Astrocyte of the spinal cord (primary cell): ENCODE data around the gene SPATA20.

Source experiments
- DNase-seq: peaks from one replicate; pipeline ENCODE4 v3.0.0; 2011; ENCODE audit warnings: low read depth, low spot score
- H3K4me3 ChIP-seq: 2 replicates; pipeline ENCODE4 v1.5.1; 2011; ENCODE audit warnings: low read depth, mild to moderate bottlenecking, low read length, moderate library complexity
- in situ Hi-C: cut with HindIII; loops from 2 replicates; pipeline ENCODE4 v1.10.0; 2017; ENCODE audit warnings: low sequenced_read_pairs
- TF ChIP-seq, protein P1 (sequence below): IDR thresholded peaks from 2 replicates; pipeline ENCODE4 v1.5.1; 2012; ENCODE audit warnings: low read depth, mild to moderate bottlenecking, low read length, inconsistent platforms

Gene SPATA20

GRCh38 chr17:50514388-50514787 lies 32.6 kb upstream of the SPATA20 start:
- DNase-seq = no peak
- in situ Hi-C loops = no loop called here
- no peak overlapping the region for H3K4me3 ChIP-seq
- TF ChIP-seq, protein P1, sequence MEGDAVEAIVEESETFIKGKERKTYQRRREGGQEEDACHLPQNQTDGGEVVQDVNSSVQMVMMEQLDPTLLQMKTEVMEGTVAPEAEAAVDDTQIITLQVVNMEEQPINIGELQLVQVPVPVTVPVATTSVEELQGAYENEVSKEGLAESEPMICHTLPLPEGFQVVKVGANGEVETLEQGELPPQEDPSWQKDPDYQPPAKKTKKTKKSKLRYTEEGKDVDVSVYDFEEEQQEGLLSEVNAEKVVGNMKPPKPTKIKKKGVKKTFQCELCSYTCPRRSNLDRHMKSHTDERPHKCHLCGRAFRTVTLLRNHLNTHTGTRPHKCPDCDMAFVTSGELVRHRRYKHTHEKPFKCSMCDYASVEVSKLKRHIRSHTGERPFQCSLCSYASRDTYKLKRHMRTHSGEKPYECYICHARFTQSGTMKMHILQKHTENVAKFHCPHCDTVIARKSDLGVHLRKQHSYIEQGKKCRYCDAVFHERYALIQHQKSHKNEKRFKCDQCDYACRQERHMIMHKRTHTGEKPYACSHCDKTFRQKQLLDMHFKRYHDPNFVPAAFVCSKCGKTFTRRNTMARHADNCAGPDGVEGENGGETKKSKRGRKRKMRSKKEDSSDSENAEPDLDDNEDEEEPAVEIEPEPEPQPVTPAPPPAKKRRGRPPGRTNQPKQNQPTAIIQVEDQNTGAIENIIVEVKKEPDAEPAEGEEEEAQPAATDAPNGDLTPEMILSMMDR = no peak

- peak; percentile 29 for DNase-seq
- no peak overlapping the region for H3K4me3 ChIP-seq
- in situ Hi-C loops = no loop called here
- TF ChIP-seq, protein P1 = no peak
These were observed 31.9 kb upstream of the SPATA20 start for GRCh38 chr17:50514936-50515702.

DNA sequence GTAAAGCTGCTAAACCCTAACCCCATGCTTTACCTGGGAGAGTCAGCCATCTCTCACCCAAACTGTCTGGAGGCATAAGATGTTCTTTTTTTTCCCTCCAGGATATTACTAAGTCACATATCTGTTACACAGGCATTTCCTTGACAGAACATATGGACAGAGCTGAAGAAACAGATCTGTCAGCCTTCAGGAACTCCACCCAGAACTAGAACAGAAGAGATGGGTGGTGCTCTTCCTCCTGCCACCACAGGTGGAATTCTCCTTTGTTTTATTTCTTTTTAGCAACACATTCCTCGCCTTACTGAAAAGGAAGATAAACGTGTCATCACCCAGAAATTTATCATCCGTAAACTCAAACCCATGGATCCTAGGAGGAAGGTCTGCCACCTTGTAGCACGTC lies 30.0 kb upstream of the SPATA20 start:
- TF ChIP-seq, protein P1 = no peak
- no peak overlapping the region for H3K4me3 ChIP-seq
- in situ Hi-C loops = no loop called here
- DNase-seq = no peak

GRCh38 chr17:50517504-50518383 lies 29.2 kb upstream of the SPATA20 start:
- no peak overlapping the region for H3K4me3 ChIP-seq
- in situ Hi-C loops = no loop called here
- TF ChIP-seq, protein P1 = no peak
- DNase-seq = no peak

GRCh38 chr17:50518384-50519023 lies 28.5 kb upstream of the SPATA20 start:
- TF ChIP-seq, protein P1 = no peak
- in situ Hi-C loops = no loop called here
- DNase-seq = peak; percentile 37
- no peak overlapping the region for H3K4me3 ChIP-seq

GRCh38 chr17:50519141-50519834 lies 27.7 kb upstream of the SPATA20 start:
- in situ Hi-C loops = no loop called here
- TF ChIP-seq, protein P1 = no peak
- no peak overlapping the region for H3K4me3 ChIP-seq
- no peak for DNase-seq
